ENCODE data around the gene SLC38A8. TPM values are rescaled to one million over a fixed set of nuclear protein-coding genes. Genes with fewer than 3 reads are reported as not detected.
A peak's percentile ranks its signal among the peaks of the same experiment; 100 is the strongest.

The SLC38A8 gene
- total RNA-seq, 1 donor from 2014 or later: not detected

GRCh38 chr16:84032458-84033178 lies 10.0 kb downstream of the SLC38A8 start:
- DNase-seq (ENCODE audit: low read depth, low spot score): no peak

GRCh38 chr16:84031556-84031955 lies 11.0 kb downstream of the SLC38A8 start:
- no peak for DNase-seq (ENCODE audit: low read depth, low spot score)

DNA sequence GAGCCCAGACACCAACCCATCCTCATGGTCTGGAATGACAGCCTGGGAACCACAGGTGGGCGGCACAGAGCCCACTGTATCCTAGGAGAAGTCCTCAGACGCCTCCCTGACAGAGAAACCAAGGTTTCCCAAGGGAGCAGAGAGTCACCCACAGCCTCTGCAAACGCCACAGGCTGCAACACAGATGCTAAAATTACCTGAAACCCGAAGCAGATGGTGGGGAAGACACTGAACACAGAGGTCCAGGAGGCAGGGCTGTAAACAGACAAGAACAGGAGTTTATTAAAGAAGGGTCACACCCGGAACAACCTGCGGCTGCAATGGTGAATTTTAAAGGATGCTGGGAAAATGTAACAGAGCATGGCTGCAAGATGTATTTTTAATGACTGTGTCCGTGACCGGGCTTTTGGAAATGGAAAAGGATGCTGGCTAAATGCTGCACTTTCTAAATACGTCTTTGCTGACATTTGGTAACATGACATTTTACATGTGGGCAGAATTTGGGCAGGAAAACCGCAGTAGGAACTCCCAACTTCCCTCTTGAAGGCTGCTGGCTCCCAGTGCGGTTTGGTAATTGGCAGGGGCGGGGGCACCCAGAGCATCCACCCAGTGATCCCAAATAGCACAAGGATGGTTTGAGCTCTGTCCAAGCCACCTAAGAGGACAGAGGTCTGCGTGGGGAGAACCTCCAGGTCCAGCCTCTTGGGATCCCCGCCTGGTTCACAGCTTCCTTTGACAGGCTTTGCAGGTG lies 13.1 kb downstream of the SLC38A8 start:
- no peak for DNase-seq (ENCODE audit: low read depth, low spot score)

DNA sequence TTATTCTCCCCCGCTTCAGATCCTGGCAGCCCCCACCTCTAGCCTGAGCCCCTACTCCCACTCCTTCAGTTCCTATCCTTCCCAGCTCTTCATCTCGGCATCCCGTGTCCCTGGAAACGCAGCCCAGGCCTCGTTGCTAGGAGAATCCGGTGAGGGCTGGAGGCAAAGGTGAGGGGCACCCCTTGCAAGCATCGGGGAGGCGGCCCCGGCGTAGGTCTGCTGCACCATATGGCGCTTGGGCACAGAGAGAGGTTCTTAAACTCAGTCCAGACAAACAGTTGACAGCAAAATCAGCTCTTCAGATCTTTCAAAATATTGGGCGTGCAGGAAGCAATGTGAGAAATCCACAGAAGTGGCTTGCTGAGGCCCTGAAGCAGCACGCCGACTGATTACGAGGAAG lies 15.0 kb downstream of the SLC38A8 start:
- no peak for DNase-seq (ENCODE audit: low read depth, low spot score)

DNA sequence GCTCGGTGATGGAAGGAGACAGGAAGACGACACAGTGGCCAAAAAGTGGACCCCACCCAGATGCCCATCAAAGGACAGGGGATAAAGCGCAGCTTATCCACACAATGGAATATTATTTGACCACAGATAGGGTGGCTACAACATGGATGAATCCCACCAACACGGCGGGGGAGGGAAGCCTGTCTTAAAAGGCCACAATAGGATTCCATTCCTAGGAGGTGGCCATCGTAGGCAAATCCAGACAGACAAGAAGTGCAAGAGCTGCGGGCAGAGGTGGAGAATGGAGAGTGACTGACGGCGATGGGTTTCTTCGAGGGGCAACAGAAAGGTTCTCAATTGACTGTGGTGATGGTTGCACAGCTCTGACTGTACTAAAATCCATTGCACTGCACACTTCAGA lies 16.0 kb downstream of the SLC38A8 start:
- no peak for DNase-seq (ENCODE audit: low read depth, low spot score)

- no peak for DNase-seq (ENCODE audit: low read depth, low spot score)
Measured at GRCh38 chr16:84024854-84025253, 17.7 kb downstream of the SLC38A8 start.

DNA sequence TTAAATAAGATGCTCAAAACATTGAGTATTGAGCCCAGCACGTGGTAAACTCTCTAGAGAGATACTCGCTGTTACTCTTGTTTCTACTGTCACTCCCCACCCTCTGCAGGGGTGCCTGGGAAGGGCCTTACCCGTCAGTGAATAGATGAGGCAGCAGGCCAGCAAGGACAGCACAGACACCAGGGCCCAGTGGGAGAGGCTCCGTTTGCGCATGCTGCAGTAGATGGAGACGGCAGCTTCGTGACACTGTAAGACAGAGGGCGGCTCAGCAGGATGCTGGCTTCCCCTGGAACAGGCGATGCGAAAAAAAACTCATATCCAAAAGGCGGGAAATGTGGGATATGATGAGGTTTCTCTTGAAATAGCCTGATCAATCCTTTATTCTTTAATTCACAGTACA lies 20.0 kb downstream of the SLC38A8 start:
- DNase-seq (ENCODE audit: low read depth, low spot score): no peak

GRCh38 chr16:84021488-84021887 lies 21.1 kb downstream of the SLC38A8 start:
- DNase-seq (ENCODE audit: low read depth, low spot score): no peak

DNA sequence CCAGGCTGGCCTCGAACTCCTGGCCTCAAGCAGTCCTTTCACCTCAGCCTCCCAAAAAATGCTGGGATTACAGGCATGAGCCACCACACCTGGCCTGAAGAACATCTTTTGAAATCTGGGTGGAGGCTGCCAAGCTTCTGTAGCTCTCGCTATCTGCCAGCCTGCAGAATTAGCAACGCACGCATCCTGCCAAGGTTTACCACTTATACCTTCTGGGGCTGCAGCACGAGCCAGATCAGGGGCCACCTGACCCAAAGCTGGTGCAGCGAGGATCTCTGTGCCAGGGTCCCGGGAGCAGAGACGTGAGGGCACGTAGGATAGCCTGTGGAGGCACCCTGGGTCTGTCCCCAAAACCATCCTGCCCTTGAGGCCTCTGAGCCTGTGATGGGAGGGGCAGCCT lies 22.2 kb downstream of the SLC38A8 start:
- DNase-seq (ENCODE audit: low read depth, low spot score): no peak

DNA sequence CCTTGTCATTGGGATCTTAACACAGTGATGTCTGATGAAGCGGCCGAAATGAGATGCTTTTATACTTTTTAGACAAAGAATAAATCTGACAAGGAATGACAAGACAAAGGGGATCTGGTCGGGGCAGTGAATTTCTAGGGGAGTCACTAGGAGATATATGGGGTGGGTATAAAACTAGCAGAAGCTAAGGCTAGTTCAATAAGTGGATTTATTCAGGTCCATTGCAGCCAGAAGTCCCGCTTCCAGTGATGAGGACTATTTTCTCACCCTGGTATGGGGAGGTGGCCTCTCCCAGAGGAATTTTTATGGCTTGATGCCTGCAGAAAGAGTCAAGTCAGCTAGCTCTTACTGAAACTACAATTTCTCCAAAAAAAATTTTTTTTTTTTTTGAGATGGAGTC lies 23.9 kb downstream of the SLC38A8 start:
- DNase-seq (ENCODE audit: low read depth, low spot score): no peak

- DNase-seq (ENCODE audit: low read depth, low spot score): no peak
Measured at GRCh38 chr16:84016477-84016876, 26.1 kb downstream of the SLC38A8 start.

DNA sequence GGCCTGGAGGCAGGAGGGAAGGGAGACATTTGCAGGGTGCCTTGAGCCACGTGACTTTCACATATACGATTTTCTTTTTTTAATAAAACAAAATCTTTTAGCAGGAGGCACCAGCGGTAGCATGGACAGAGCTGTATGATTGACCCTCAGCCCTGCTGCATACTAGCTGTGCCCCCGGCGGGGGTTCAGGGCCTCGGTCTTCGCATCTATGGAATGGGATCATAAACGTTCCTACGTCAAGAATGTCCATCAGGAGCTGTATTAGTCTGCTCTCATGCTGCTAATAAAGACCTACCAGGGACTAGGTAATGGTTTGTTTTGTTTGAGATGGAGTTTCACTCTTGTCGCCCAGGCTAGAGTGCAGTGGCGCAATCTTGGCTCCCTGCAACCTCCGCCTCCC lies 27.2 kb downstream of the SLC38A8 start:
- no peak for DNase-seq (ENCODE audit: low read depth, low spot score)

- DNase-seq (ENCODE audit: low read depth, low spot score): no peak
Measured at GRCh38 chr16:84014570-84015327, 27.8 kb downstream of the SLC38A8 start.

DNA sequence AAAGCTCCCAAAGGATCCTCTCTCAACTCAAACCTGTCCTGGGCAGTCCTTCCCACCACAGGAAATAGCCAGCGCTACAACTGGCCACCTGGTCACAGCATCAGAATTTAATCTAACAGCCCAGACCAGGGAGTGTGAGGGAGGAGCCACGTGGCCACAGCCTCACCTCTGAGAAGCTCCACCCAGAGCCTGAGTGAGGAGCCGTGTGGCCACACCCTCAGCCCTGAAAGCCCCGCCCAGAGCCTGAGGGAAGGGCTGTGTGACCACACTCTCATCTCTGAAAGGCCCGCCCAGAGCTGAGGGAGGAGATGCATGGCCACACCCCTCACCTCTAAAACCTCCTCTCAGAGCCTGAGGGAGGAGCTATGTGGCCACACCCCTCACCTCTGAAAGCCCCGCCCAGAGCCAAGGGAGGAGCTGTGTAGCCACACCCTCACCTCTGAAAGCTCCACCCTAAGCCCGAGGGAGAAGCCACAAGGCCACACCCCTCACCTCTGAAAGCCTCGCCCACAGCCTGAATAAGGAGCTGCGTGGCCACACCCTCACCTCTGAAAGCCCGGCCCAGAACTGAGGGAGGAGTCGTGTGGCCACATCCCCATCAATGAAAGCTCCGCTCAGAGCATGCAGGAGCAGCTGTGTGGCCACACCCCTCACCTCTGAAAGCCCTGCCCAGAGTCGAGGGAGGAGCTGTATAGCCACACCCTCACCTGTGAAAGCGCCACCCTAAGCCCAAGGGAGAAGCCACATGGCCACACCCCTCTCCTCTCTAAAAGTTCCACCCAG lies 28.6 kb downstream of the SLC38A8 start:
- DNase-seq (ENCODE audit: low read depth, low spot score): peak; percentile 5

GRCh38 chr16:84009282-84009681 lies 33.3 kb downstream of the SLC38A8 start:
- no peak for DNase-seq (ENCODE audit: low read depth, low spot score)

GRCh38 chr16:84007965-84008364 lies 34.6 kb downstream of the SLC38A8 start:
- DNase-seq (ENCODE audit: low read depth, low spot score): no peak

GRCh38 chr16:84007520-84007919 lies 35.1 kb downstream of the SLC38A8 start:
- DNase-seq (ENCODE audit: low read depth, low spot score): no peak

GRCh38 chr16:84005391-84005790 lies 37.2 kb downstream of the SLC38A8 start:
- no peak for DNase-seq (ENCODE audit: low read depth, low spot score)

DNA sequence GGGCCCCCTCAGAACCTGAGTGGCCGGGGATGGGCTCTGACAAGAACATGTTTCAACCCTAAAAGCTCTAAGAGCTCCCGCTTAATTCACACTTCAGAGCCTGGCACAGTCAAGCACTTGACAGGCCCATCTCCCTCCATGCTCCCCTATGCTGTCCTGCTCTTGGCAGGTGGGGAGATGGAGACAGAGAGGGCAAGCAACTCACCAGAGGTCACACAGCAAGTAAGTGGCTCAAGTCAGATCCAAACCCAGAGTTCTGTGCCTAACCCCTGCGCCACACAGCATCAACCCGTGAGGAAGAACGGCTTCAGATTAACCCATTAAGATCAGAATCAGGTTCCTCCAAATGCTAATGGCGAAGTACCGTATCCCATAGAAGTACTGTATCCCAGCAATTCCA lies 38.2 kb downstream of the SLC38A8 start:
- DNase-seq (ENCODE audit: low read depth, low spot score): no peak

- no peak for DNase-seq (ENCODE audit: low read depth, low spot score)
Measured at GRCh38 chr16:84003038-84003437, 39.6 kb downstream of the SLC38A8 start.

DNA sequence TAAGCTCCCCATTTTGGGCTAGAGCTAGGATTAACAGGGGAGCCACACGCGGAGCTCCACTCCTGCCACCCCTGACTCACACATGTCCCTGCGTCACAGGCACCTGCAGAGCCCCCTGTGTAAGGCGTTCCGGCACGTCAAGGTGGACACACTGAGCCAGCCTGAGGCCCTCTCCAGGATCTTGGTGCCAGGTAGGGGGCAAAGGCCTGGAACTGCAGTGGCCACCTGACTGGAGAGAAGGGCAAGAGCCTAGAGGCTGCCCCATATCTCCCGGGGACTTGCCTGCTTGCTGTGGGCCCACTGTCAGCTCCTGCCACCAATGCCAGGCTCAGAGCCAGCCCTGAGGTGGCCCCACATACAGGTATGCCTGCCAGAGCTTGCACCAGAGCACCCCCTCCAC lies 40.9 kb downstream of the SLC38A8 start:
- no peak for DNase-seq (ENCODE audit: low read depth, low spot score)
